ENCODE results near the gene SHE.
"Not testable (repeated sequence)": the region's sequence is repeated elsewhere in the genome, so short reads cannot be mapped to it uniquely, and the experiment has no call there.

The SHE gene

DNA sequence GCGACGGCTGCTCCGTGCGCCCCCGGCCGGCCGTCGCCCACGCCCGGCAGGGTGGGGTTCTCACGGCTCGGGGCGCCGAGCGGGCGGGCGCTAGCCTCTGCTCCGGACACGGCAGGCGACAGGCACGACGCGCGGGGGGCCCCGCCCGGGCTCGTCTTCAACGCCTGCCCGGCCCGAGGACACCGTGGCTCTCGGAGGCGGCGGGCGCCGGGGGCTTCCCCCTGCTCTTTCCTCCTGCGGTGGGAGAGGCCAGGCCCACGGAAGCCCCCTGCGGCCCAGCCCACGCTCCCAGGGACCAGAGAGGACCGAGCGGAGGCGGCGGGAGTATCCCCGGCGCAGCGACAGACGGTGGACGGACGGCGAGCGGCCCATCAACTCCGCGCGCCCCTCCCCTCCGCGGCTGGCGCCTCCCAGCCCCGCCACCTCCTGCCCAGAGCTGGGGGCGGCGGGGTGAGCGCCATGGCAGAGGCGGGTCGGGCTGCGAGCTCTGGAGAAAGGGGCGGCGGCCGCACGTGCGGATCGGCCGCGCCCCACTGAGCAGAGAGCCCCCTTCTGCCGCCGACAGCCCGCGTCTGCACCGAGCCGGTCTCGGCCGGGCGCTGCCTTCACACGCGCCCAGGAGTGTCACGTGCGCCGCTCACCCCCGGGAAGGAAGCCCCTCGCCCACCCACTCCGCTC is at the start of gene SHE, which contains the start of gene TDRD10:
SHE (minus strand) TSS at position 347 of the 678 bp plus-strand sequence. CDS start 386 bp downstream, outside the sequence.
TDRD10 (plus strand) TSS at position 154 of the 678 bp plus-strand sequence. CDS start 4,685 bp downstream, outside the sequence.
- no peak for DNase-seq

DNA sequence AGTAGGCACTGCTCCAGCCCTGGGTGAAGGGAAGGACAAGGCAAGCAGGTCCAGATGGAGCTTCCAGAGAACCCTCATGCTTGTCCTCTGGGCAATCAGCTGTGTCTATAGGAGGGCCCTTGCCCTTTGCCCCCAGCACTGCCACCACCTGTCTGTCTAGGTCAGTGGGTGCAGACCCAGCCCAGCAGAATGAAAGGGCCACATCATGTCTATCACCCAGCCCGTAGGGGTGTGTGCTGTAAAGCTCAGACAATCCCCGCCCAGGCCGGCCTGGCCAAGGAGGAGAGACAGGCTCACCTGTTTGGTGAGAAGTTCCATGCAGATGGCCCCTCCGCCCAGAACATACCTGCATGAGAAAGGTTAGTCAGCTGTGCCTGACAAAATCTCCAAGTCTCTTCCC is 49.3 kb upstream of the SHE start:
- no peak for DNase-seq

DNA sequence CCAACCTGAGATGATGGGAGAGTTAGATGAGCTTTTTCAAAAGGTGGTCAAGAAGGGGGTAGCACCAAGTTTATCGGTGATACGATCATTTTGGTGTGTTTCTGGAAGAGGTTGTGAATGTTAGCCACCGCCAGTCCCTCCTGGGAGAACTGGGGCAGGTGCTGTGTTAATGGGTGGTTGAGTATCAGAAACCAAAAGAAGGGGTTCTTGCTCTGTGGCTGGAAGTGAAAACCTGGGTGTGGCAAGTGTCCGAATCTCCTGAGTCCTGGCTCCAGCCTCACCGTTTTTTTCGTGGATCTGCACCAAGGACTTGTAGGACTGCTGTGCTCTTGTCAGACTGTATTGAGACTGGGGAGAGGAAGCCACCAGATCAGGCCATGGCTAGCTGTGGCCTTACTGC is 48.4 kb upstream of the SHE start:
- no peak for DNase-seq

DNA sequence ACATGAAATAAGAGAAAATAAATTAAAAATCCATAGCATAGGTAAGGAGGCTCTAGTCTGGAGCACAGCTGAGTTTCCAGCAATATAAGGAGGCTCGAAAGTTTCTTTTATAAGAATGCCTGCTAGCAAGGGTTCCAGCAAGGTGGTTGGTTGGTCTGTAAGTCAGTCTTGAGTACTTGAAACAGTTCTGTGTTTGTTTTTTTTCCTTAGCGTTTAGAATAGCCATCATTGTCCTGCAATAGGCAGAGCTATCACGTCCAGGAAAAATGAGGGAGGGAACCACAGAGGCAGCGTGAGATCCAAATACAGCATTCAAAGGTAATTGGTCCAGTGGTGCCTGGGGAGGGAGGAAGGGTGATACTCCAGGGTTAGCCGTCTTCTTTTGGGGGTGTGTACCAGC is 47.9 kb upstream of the SHE start:
- DNase-seq: no peak

DNA sequence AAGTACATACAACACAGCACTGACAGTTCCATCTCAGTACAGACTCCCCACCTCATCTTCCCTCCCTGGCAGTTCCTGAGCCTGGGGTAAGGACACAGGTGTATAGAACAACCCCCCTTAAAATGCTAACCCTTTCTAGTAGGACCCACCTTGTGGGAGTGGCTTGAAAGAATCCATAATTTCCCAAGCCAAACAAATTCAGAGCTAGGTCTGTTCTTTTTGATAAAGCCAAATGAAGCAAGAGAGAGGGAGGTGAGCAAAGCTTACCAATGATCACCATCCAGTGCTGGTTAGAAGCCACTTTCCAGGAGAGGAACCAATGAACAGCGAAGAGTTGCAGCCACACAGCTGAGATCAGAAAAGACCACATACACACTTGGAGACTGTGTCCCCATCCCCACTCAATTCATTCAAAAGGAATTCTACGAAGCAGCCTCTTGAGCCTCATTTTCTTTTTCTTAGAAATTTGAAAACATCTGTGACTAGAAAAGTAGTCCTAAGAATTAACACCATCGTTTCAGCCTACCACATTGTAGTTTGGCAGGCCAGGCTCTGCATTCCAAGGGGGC is 47.1 kb upstream of the SHE start:
- DNase-seq: no peak

DNA sequence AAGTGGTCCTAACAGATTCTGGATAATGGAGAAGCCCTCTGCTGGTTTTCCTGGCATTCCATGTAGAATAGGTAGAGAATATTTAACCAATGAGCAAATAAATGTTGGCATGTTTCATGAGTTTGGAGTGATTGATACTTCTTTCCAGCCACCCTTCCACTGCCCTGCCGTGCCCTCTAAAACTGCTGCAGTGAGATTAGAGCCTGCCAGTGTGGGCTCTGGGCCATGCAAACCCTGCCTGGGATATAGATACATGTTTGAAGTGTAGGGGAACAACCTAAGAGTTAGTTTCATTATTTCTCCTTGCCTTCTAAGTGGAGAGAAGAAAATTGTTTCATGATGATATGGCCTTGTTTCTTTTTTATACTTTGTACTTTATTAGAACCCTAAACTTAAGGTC is 45.8 kb upstream of the SHE start:
- no peak for DNase-seq

DNA sequence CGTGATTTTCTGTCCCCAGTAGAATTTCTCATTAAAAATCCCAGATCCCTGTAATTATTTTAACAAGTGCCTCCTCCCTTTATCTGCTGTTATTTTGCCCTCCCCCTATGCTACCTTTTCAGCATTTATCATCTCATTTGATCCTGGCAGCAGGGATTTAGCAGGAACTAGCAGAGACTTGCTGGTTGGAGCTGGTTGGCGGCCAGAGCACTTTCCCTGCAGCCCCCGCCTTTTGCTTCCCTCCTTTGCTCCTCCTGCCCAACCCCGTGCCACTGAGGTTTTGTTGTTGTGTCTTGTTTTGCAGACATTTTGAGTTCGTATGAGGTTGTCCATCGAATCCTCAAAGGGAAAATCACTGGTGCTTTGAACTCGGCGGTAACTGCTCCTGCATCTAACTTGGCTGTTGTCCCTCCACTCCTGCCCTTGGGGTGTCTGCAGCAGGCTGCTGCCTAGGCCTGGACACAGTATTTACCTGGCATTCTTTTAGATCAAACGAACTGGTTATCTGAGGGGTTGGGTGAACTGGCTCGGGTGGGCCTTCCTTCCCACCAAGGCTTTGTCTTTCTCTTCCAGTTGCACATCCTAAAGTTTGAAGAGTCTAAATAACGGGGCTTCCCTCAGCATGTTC is 45.0 kb upstream of the SHE start:
- DNase-seq: peak in 1 of 14 donors; percentile 2

DNA sequence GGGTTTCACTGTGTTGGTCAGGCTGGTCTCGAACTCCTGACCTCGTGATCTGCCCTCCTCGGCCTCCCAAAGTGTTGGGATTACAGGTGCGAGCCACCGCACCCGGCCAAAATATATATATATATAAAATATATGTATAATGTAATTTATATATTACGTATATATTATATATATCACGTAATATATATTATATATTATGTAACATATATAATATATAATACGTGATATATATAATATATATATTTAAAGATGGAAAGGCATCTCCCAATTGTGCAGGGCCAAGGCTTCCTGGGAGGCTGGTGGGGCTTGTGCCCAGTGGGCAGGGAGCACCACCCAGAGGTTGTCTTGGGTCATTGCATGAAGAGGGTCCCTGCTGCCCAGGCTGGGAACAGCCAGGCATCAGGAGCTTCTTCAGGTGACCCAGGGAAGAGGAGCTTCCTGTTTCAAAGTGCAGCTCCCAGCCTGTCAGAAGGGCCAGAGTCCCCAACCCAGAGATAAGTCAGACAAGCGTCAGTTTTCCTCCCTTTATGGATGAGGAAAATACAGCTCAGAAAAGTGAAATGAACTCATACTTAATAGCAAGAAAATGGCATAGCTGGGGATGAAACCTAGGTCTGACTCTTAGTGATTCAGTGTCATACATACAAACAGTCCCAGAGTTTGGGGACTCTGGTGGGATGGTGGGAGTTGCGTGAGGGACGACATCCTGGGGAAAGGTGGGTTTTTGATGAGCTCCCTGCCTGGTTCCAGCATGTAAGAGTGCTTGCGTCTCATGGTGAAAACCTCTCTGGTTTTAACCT is 44.3 kb upstream of the SHE start:
- DNase-seq: peak in 6 of 14 donors; percentile 1 to 23 (median 9)

DNA sequence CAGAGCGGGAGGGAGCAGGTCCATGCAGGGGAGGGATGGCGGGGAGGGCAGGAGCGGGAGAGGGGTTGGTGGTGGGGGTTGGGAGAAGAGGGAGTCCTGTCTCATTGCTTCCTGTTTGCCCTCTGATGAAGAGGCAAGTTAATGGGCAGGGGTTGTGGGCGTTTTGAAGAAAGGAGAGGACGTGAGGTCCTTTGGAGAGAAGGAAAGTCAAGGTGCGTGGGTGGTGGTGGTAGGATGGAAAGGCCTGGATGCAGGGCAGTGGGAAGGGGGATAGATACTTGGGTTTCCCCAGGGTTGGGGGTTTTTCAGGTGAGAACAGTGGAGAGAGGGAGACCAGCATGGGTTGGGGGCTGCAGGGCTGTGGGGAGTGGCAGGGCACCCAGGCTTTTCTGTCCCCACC is 39.0 kb upstream of the SHE start:
- no peak for DNase-seq

DNA sequence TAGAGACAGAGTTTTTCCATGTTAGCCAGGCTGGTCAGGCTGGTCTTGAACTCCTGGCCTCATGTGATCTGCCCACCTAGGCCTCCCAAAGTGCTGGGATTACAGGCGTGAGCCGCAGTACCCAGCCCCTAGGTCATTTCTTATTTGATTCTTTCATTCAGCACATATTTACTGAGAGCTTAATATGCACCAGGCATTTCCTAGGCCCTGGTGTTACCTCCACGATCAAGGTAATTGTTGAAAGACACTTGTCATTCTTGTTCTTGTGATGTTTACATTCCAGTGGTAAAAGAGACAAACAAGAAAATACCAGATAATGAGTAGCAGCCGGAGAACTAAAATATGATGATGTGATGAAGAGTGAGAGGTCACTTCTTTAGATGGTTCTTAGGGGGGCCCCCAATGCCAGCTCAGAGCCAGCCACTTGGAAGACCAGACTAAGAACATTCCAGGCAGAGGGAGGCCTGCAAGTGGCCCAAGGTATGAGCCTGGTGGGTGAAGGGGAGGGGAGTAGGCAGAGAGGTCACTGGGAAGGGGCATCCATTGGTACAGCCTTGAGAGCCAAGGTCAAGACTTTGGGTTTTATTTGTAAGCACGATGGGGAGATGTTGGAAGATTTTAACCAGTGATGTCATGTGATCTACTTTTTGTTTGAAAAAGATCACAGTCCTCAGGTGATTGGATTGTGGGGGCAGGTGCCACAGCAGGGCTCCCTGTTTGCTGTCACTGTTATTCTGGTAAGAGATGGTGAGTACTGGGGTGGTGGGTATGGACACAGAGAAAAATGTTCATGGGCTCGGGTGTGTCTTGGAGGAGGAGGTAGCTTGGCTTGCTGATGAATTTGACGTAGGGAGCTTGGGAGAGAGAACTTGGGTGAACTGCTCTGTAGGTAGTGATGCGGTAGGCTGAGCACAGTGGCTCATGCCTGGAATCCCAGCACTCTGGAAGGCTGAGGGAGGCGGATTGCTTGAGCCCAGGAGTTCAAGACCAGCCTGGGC is 37.6 kb upstream of the SHE start:
- DNase-seq: no peak

DNA sequence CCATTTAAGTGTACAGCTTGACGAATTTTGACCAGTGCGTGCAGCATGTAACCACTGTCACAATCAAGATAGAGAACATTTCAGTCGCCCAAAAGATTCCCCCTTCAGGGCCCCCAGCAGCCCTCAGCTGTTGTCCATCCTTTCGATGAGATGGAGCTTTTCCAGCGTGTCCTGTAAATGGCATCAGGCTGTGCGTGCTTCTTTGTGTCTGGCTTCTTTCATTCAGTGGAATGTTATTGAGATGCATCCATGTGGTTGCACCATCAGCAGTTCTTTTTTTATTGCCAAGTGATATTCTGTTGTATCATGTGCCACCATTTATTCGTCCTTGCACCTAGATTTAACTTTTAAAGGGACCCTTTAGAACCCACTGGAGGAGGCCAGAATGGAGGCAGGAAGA is 34.4 kb upstream of the SHE start:
- no peak for DNase-seq

DNA sequence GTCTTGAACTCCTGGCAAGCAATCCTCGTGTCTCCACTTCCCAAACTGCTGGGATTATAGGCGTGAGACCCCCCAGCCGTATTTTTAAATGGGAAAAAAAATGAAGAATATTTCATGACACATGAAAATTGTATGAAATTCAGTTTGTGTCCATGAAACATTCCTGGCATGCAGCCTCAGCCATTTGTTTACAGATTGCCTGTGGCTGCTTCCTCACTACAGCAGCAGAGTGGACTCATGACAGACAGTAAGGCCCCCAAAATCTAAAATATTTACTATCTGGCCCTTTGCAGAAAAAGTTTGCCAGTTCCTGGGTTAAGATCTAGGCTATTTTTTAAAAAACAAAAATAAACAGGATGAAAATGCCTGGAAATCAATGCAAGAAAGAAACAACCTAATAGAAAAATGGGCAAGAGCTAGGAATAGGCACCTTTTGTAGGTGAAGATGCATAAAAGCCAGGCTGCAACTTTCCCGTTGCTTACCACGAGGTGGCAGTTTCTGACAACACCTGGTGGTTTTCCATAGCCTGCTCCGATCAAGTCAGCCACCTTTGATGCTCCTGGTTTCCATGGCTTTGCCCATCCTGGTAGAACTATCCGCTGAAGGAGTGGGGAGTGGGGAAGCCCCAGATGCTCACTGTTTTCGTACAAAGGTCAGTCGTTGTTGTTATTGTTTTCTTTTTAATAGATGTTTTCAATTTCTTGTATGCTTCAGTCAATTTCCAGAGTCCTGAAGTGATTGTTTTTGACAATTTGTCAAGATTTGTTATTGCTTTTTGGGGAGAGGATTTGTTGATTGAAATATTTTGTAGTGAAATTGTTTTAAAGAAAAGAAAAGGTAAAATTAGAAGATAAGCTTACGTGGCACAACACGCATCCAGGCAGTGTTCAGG is 32.0 kb upstream of the SHE start:
- DNase-seq: peak in 1 of 14 donors; percentile 16

DNA sequence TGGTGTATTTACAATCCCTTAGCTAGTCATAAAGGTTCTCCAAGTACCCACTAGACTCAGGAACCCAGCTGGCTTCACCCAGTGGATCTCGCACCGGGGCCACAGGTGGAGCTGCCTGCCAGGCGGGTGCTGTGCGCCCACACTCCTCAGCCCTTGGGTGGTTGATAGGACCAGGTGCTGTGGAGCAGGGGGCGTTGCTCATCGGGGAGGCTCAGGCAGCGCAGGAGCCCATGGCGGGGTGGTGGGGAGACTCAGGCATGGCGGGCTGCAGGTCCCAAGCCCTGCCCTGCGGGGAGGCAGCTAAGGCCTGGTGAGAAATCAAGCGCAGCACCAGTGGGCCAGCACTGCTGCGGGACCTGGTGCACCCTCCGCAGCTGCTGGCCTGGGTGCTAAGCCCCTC is 29.7 kb upstream of the SHE start:
- DNase-seq: not testable (repeated sequence)

DNA sequence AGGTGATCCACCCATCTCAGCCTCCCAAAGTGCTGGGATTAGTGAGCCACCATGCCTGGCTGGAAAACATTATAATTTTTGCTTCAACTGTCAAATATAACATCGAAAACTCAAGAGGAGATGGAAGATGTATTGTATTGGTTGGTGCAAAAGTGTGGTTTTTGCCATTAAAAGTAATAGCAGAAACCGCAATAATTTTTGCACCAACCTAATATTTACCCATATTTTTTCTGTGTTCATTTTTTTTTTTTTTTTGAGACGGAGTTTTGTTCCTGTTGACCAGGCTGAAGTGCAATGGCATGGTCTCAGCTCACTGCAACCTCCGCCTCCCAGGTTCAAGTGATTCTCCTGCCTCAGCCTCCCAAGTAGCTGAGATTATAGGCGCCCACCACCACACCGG is 27.1 kb upstream of the SHE start:
- DNase-seq: no peak

DNA sequence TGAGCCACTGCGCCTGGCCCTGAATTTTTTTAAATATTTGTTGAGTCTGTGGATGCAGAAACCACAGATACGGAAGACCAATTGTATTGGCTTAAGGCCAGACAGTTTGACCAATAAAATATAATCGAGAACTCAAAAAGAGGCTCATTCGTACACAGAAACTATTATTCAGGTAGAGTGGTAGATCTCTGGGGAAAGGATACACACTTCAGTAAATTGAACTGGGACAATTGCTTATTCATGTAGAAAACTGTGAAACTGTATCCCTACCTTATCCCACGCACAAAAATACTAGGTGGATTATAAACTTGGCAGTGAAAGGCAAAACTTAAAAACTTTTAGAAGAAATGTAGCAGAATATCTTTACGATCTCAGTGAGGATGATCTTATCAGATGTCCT is 25.0 kb upstream of the SHE start:
- no peak for DNase-seq

DNA sequence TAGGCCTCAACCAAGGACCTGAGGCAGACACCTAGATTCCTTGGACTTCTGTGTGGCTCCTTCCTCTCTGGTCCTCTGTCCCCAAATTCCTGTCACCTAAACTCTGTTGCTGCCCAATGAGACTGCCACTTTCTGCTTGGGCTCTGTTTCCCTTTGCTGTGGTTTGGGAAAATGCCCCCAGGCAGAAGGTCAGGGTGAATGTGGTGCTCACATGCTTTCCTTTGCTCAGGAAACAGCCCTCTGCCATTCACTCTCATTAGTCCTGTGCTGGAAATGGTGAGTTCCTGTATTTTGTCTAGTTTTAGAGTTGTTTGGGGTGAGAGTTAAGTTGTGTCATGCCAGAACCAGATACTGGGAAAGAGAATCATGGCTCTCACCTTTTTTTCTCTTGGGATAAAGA is 22.7 kb upstream of the SHE start:
- no peak for DNase-seq

DNA sequence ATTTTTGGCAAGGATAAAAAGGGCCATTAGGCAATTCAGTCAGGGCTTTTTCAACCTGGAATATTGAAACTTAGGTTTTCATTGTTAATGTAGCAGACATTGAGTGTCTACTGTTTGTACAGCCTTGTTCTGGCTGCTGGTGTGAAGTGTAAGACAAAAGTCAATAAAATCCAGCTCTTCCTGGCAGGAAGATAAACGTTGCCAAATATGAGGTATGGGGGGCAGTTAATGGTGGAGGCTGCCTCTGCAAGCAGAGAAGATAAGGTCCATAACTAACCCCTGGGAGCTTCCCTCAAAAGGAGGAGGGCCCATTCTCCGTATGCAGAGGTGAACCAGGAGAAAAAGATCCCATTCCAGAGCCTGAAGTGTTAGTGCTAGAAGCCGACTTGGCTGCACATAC is 19.5 kb upstream of the SHE start:
- DNase-seq: no peak

DNA sequence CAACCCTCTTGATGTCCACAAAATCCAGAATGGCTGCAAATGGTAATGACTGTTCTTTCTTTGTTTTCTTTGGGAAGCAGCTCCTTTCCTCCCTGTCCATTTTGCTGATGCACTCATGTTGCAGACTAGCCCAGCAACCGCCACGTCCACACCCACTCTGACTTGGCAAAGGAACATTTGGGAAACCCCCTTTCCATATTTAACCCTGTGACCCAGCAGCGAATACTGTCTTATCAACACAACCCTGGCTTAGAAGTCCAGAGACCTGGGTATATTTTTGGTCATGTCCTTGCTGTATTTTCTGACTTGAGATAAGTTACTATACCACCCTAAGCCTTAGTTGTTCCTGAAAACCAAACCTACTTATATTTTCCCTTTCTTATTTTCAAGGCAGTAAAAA is 18.1 kb upstream of the SHE start:
- no peak for DNase-seq

DNA sequence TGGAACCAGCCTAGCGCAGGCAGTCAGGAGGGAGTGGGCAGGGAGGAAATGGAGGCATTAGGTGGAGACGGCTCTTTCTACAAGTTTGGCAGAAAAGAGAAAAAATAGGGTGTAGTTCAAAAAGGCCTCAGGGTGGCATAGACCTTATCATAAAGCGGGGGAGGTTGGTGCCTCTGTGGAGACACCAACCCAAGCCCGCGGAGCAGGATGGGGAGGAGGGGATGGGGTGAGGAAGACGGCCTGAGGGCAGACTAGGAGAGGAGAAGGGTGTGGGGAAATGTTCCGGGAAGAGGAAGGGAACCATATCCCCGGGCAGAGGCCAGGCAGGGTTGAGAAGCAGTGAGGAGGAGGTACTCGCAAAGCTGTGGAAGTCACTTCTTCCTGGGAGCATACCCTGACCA is 17.4 kb upstream of the SHE start:
- no peak for DNase-seq

DNA sequence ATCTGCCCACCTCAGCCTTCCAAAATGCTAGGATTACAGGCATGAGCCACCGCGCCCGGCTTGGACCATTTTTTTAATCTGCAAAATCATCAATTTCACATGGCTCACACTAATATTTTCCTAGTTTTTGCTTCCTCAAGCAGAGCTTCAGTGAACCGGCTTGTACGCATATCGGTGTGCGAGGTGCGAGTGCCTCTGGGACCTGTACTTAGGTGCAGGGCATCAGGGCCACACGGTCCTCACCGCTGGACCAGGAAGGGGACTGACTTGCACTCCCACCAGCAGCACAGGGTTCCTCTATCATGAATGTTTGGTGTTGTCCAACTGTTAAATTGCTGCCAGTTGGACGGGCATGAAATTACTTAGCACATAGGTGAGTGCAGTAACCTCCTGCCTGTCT is 15.4 kb upstream of the SHE start:
- no peak for DNase-seq

DNA sequence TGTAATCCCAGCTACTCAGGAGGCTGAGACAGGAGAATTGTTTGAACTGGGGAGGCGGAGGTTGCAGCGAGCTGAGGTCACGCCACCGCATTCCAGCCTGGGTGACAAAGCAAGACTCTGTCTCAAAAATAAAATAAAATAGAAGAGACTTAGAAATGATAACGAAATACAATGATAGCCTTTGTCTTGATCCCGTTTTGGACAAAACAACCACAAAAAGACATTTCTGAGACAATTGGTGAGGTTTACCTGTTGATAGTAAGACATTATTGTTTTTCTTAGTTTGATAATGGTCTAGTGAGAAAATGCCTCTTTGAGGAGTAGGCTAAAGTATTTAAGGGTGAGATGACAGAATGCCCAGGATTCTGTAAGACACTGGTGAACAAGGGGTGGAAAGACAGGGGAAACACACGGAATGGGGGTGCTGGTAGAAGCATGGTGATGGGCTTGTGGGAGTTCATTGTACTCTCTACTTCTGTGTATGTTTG is 11.9 kb upstream of the SHE start:
- DNase-seq: no peak
